DOHH2 (cell line): Measurements from ENCODE around the gene ELOB.

Experiments
- H3F3A ChIP-seq: fragments of 200-600 bp; sonication (generic), shearing (Covaris generic); 2 replicates; pipeline ENCODE4 v1.6.0; 2016; ENCODE audit warnings: antibody characterized with exemption, mild to moderate bottlenecking; ENCODE audit not compliant: control insufficient read depth, insufficient read depth
- H3K27ac ChIP-seq: fragments of 200-600 bp; sonication (generic); 2 replicates; pipeline ENCODE4 v1.5.1; 2014; ENCODE audit warnings: low read depth, mild to moderate bottlenecking, low read length, moderate library complexity
- H3K27me3 ChIP-seq: fragments of 200-600 bp; sonication (generic); 2 replicates; pipeline ENCODE4 v1.6.1; 2014; ENCODE audit warnings: mild to moderate bottlenecking, low read length, mixed read lengths; ENCODE audit not compliant: control insufficient read depth
- H3K36me3 ChIP-seq: fragments of 200-600 bp; sonication (generic); 2 replicates; pipeline ENCODE4 v1.6.1; 2014; ENCODE audit warnings: mild to moderate bottlenecking, low read length, moderate library complexity, mixed read lengths; ENCODE audit not compliant: control insufficient read depth
- H3K4me1 ChIP-seq: fragments of 200-600 bp; sonication (generic); 2 replicates; pipeline ENCODE4 v1.6.1; 2014; ENCODE audit warnings: mild to moderate bottlenecking, low read length, mixed read lengths; ENCODE audit not compliant: control insufficient read depth
- H3K4me2 ChIP-seq: fragments of 200-600 bp; sonication (generic); 2 replicates; pipeline ENCODE4 v1.6.0; 2014; ENCODE audit warnings: mild to moderate bottlenecking, low read length, moderate library complexity
- H3K4me3 ChIP-seq: fragments of 200-600 bp; sonication (generic); 2 replicates; pipeline ENCODE4 v1.5.1; 2014; ENCODE audit warnings: mild to moderate bottlenecking, low read length, mixed read lengths
- H3K79me2 ChIP-seq: fragments of 200-600 bp; sonication (generic); 2 replicates; pipeline ENCODE4 v1.6.1; 2014; ENCODE audit warnings: mild to moderate bottlenecking, low read length, mixed read lengths; ENCODE audit not compliant: control insufficient read depth
- H3K9me2 ChIP-seq: fragments of 200-600 bp; sonication (generic); replicated peaks from 2 replicates; pipeline ENCODE4 v1.6.1; 2014; ENCODE audit warnings: mild to moderate bottlenecking, low read length, mixed read lengths; ENCODE audit not compliant: control insufficient read depth
- H3K9me3 ChIP-seq: fragments of 200-600 bp; sonication (generic); 2 replicates; pipeline ENCODE4 v1.6.1; 2014; ENCODE audit warnings: antibody characterized with exemption, low read length, mixed read lengths; ENCODE audit not compliant: control insufficient read depth, insufficient read depth
- H4K20me1 ChIP-seq: fragments of 200-600 bp; sonication (generic); 2 replicates; pipeline ENCODE4 v1.6.0; 2014; ENCODE audit warnings: low read depth, mild to moderate bottlenecking, antibody characterized with exemption, low read length, moderate library complexity; ENCODE audit not compliant: control insufficient read depth, insufficient read depth
- CTCF ChIP-seq: fragments of 200-600 bp; sonication (generic); IDR thresholded peaks from one replicate; pipeline ENCODE4 v1.5.1; 2014; ENCODE audit warnings: antibody characterized with exemption, mild to moderate bottlenecking, low read depth, low read length; ENCODE audit not compliant: poor library complexity, severe bottlenecking
- EZH2phosphoT487 ChIP-seq: fragments of 200-600 bp; sonication (generic); IDR thresholded peaks from 2 replicates; pipeline ENCODE4 v1.6.1; 2017; ENCODE audit warnings: borderline replicate concordance, mild to moderate bottlenecking, antibody characterized with exemption, low read length, moderate library complexity, mixed read lengths

Gene ELOB

GRCh38 chr16:2824626-2825025, 47.5 kb upstream of the ELOB start:
- Histone ChIP-seq H3F3A (no peaks in the 10 kb centered on the region), H3K4me2 (no peak overlapping the region), H3K79me2 (no peaks in the 10 kb centered on the region), H4K20me1 (no peaks in the 10 kb centered on the region), H3K27ac (no peak overlapping the region), H3K27me3 (no peaks in the 10 kb centered on the region), H3K4me1 (no peaks in the 10 kb centered on the region), H3K9me2 (no peaks in the 10 kb centered on the region), H3K4me3 (no peak overlapping the region), H3K36me3 (no peaks in the 10 kb centered on the region), H3K9me3 (no peaks in the 10 kb centered on the region)
- no peak for TF ChIP-seq CTCF
- TF ChIP-seq EZH2phosphoT487 = no peak

GRCh38 chr16:2822496-2822895, 45.4 kb upstream of the ELOB start:
- no peaks in the 10 kb centered on the region for H3K9me3 ChIP-seq
- H3F3A ChIP-seq = no peaks in the 10 kb centered on the region
- no peaks in the 10 kb centered on the region for H3K9me2 ChIP-seq
- H3K4me3 ChIP-seq = no peak overlapping the region
- H3K27ac ChIP-seq = no peak overlapping the region
- H3K4me1 ChIP-seq = no peaks in the 10 kb centered on the region
- no peaks in the 10 kb centered on the region for H3K27me3 ChIP-seq
- TF ChIP-seq EZH2phosphoT487 (no peak), CTCF (no peak)
- no peak overlapping the region for H3K4me2 ChIP-seq
- no peaks in the 10 kb centered on the region for H3K36me3 ChIP-seq
- no peaks in the 10 kb centered on the region for H4K20me1 ChIP-seq
- H3K79me2 ChIP-seq = no peaks in the 10 kb centered on the region

DNA sequence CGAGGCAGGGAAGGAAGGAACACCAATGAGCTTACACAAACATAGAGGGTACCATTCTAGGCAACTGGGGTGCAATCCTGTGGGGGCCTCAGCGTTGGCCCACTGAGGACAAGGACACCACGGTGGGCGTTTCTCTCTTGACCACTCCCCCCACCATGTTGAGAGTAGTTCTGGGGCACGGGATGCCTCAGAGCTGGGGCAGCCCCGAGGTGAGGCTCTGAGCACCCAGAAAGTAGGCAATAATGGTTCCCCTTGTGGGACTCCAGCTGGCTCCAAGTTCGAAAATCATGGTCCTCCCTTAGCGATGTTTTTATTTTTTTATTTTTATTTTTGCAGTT, 45.0 kb upstream of the ELOB start:
- H3K27me3 ChIP-seq = no peaks in the 10 kb centered on the region
- no peaks in the 10 kb centered on the region for H3K9me2 ChIP-seq
- H3F3A ChIP-seq = no peaks in the 10 kb centered on the region
- no peak overlapping the region for H3K27ac ChIP-seq
- no peaks in the 10 kb centered on the region for H3K4me1 ChIP-seq
- no peak overlapping the region for H3K4me3 ChIP-seq
- no peaks in the 10 kb centered on the region for H4K20me1 ChIP-seq
- TF ChIP-seq CTCF (no peak), EZH2phosphoT487 (no peak)
- no peaks in the 10 kb centered on the region for H3K79me2 ChIP-seq
- no peak overlapping the region for H3K4me2 ChIP-seq
- no peaks in the 10 kb centered on the region for H3K36me3 ChIP-seq
- H3K9me3 ChIP-seq = no peaks in the 10 kb centered on the region
